ENCODE measurements around the gene MAPK1IP1L.

DNA sequence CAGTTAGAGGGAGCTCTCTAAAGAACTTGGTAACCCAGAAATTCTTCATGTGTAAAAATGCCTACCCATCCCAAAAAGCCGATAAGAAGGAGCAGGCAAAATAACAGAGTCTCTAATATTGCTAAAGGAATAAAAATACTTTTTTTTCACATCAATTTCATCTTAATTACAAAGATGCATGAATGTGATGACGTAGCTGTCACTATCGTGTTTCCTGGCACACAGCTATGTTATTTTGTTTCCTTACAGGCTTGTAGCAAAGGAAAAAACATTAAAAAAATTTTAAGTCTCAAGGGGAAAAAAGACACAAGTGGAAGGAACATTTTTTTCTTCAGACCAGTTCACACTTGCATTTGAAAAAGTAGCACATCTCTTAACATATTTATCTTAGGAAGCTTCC, 67.3 kb downstream of the MAPK1IP1L start:
- TF ChIP-seq, protein P1, sequence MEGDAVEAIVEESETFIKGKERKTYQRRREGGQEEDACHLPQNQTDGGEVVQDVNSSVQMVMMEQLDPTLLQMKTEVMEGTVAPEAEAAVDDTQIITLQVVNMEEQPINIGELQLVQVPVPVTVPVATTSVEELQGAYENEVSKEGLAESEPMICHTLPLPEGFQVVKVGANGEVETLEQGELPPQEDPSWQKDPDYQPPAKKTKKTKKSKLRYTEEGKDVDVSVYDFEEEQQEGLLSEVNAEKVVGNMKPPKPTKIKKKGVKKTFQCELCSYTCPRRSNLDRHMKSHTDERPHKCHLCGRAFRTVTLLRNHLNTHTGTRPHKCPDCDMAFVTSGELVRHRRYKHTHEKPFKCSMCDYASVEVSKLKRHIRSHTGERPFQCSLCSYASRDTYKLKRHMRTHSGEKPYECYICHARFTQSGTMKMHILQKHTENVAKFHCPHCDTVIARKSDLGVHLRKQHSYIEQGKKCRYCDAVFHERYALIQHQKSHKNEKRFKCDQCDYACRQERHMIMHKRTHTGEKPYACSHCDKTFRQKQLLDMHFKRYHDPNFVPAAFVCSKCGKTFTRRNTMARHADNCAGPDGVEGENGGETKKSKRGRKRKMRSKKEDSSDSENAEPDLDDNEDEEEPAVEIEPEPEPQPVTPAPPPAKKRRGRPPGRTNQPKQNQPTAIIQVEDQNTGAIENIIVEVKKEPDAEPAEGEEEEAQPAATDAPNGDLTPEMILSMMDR (IDR thresholded peaks at IDR 0.05) = no peak
- no peak for TF ChIP-seq POLR2A (IDR thresholded peaks at IDR 0.05)
